Common myeloid progenitor, CD34-positive (primary cell): ENCODE data around the gene CEP41.

Source experiments
- CTCF ChIA-PET: fragments of 350-600 bp; sonication (Branson Sonifier 250); formaldehyde crosslinking; loops from one replicate; lab custom pipeline; 2021; ENCODE audit warnings: antibody characterized with exemption; lab: Charles Lee
- POLR2A ChIA-PET: fragments of 350-600 bp; sonication (Branson Sonifier 250); formaldehyde crosslinking; loops from one replicate; lab custom pipeline; 2021; ENCODE audit warnings: antibody characterized with exemption; lab: Charles Lee
- DNase-seq, 3 donors: peaks; one replicate each; pipeline versions ENCODE4 v3.0.0 to v3.0.0-alpha.2; 2013
- H3K27ac ChIP-seq, 2 experiments: 1 replicate in 1 of 2; 2 replicates in 1 of 2; pipeline ENCODE4 v1.7.0; 2013; ENCODE audit warnings: inconsistent platforms in 2 of 2, low read length in 2 of 2, mild to moderate bottlenecking in 2 of 2, low read depth in 1 of 2, moderate library complexity in 1 of 2; ENCODE audit not compliant: severe bottlenecking in 2 of 2, insufficient read depth in 1 of 2, poor library complexity in 1 of 2
- H3K27me3 ChIP-seq, 5 experiments: replicated peaks in 2 of 5; 1 replicate in 3 of 5; 2 replicates in 2 of 5; pipeline versions ENCODE4 v1.6.1 to v1.7.0; 2013; ENCODE audit warnings: low read length in 4 of 5, mild to moderate bottlenecking in 2 of 5, moderate library complexity in 2 of 5, inconsistent platforms in 1 of 5; ENCODE audit not compliant: insufficient read depth in 5 of 5, control insufficient read depth in 4 of 5
- H3K36me3 ChIP-seq, 4 experiments: 1 replicate in 2 of 4; 2 replicates in 2 of 4; pipeline versions ENCODE4 v1.6.1 to v1.7.0; 2013; ENCODE audit warnings: low read length in 3 of 4, control low read depth in 1 of 4, mild to moderate bottlenecking in 1 of 4; ENCODE audit not compliant: control insufficient read depth in 4 of 4, insufficient read depth in 4 of 4
- H3K4me1 ChIP-seq, 4 experiments: 1 replicate in 3 of 4; 2 replicates in 1 of 4; pipeline versions ENCODE4 v1.6.1 to v1.7.1; 2013; ENCODE audit warnings: low read length in 3 of 4, mild to moderate bottlenecking in 3 of 4, control low read depth in 1 of 4, inconsistent platforms in 1 of 4, moderate library complexity in 1 of 4; ENCODE audit not compliant: control insufficient read depth in 4 of 4, insufficient read depth in 4 of 4; ENCODE audit errors: control extremely low read depth in 1 of 4
- H3K4me3 ChIP-seq, 7 experiments: 1 replicate in 4 of 7; 2 replicates in 3 of 7; pipeline versions ENCODE4 v1.5.1 to v1.7.0; 2013; ENCODE audit warnings: mild to moderate bottlenecking in 7 of 7, low read length in 6 of 7, moderate library complexity in 6 of 7, inconsistent platforms in 2 of 7, low read depth in 2 of 7, control low read depth in 1 of 7; ENCODE audit not compliant: insufficient read depth in 4 of 7, control insufficient read depth in 1 of 7; ENCODE audit errors: extremely low read depth in 1 of 7
- H3K9me3 ChIP-seq, 5 experiments: 1 replicate in 4 of 5; 2 replicates in 1 of 5; pipeline versions ENCODE4 v1.6.1 to v1.7.1; 2013; ENCODE audit warnings: low read length in 4 of 5, mild to moderate bottlenecking in 2 of 5, inconsistent platforms in 1 of 5, low read depth in 1 of 5, moderate library complexity in 1 of 5; ENCODE audit not compliant: control insufficient read depth in 4 of 5, insufficient read depth in 2 of 5; ENCODE audit errors: control extremely low read depth in 1 of 5
- WGBS: methylation state at CpG from one replicate; pipeline ENCODE4 v1.1.5; 2013; ENCODE audit not compliant: insufficient coverage; 5-methylcytosine and 5-hydroxymethylcytosine counted together

CEP41 gene

DNA sequence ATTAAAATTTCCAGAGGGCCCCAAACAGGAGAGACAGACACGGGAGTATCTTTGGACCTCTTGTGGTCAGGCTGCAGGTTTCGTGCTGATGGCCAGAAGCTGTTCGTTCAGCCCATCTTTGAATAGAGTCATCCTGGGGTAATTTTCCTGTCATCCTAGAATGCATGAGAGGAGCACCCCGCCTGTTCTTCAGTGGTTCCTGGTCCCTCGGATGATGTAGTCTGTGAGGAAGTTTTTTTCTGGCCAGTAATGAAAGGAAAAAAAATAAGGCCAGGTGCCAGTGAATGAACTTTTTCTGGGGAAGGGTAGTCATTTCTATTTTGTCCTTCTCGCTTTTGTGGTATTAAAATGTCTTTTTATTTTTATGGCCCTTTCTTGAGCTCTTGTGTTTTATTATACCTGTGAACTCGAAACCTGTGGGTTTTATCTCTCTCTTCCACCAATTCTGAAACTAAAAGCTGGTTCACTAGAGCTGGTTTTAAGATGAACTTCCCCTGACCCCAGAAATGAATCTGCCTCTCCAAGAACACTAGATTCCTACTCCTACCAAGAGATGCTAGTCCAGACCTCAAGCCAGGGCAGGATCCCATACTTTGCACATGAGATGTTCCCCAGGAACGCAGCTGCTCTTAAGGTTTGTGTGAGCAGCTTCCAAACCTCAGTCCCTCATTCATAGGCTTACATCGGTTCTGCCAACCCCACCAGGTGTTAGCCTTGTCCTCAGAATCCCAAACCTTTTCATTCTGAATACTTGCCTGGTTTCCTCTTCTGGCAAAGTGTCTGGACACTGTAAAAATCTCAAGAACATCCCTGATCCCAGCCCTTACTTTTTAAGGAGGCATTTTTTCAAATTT is 35.7 kb upstream of the CEP41 start:
- peak in 1 of 3 donors; percentile 31 for DNase-seq
- H3K9me3 ChIP-seq = peaks cover 0 to 2% (median 0%) of the 10 kb centered on the region in 5 experiments
- POLR2A ChIA-PET = no interaction called here
- no peaks in the 10 kb centered on the region for H3K36me3 ChIP-seq
- 74% methylated on average over 7 of the region's 9 CpGs for WGBS
- no peak overlapping the region for H3K27ac ChIP-seq
- H3K4me3 ChIP-seq = no peak overlapping the region
- no peaks in the 10 kb centered on the region for H3K27me3 ChIP-seq
- peaks cover 11 to 50% (median 29%) of the 10 kb centered on the region in 4 experiments for H3K4me1 ChIP-seq
- CTCF ChIA-PET = interaction anchor here (2.5 kb wide), 1 partner anchor 11 kb away, joined by 15 read pairs; no protein-coding TSS in a partner anchor

DNA sequence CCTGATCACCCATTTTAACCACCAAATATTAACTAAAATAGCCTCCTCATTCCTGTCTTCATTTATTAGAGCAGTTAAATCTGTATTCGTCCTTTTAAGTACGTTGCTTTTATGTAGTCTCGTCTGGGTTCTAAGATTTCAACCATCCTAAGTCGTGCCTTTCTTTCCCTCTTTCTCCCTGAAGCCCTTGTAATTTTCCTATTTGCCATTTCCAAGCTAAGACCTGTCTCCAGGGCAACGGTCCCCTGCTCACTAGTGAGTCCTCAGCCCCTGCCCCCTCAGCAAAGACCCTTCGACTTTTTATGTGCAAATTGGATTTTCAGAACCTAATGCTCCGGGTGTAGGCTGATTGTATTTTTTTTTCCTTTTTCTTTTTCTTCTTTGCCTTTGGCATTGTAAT is 35.0 kb upstream of the CEP41 start:
- 96% methylated on average over 6 of the region's 7 CpGs for WGBS
- Histone ChIP-seq H3K27ac (no peak overlapping the region), H3K4me3 (no peak overlapping the region), H3K27me3 (no peaks in the 10 kb centered on the region), H3K36me3 (no peaks in the 10 kb centered on the region), H3K9me3 (peaks cover 0 to 2% (median 0%) of the 10 kb centered on the region in 5 experiments), H3K4me1 (peaks cover 11 to 53% (median 29%) of the 10 kb centered on the region in 4 experiments)
- POLR2A ChIA-PET = no interaction called here
- CTCF ChIA-PET = interaction anchor here (2.5 to 3.3 kb wide), 2 partner anchors 8 to 12 kb away, joined by 15 to 24 read pairs; no protein-coding TSS in a partner anchor
- no peak for DNase-seq

DNA sequence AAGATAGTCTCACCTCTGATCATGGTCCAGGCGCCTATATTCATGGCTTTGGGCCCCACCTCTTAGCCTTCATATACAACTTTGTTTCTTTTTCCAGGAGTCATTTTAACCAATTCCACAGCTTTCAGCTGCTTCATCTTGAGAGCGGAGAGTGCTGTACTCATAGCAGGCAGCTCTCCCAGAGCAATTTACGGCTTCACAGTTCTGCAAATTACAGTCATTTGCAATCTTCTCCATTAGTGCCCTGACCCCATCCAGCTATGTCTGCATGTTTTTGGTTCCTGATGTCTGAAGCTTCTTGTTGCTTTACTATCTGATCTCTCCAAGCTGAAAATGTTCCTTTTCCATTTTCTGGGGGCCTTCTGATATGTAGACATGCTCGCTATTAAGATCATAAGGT is 33.1 kb upstream of the CEP41 start:
- CTCF ChIA-PET = interaction anchor here (0.9 to 3.3 kb wide), 7 partner anchors 10 to 269 kb away, joined by 3 to 24 read pairs (median 3); partner anchors contain the start of gene TMEM209

DNA sequence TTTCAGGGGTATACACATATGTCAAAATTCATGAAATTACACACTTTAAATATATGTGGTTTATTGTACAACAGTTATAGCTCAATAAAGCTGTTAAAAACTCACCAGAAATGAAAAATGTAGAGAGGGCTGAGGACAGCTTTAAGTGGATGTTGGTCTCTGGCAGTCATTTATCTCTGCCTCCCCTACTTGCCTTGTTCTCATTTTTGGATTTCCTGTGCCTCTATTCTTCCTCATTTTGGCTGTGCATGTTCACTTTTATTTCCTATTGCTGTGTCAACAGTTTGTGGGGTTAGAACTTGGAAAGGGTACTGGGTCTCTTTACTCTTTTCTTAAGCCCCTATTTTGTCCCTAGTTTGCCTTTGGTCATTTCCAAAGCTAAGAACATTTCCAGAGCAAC is 32.5 kb upstream of the CEP41 start:
- ChIA-PET CTCF (interaction anchor here (0.9 to 3.3 kb wide), 7 partner anchors 10 to 268 kb away, joined by 3 to 24 read pairs (median 3); partner anchors contain the start of gene TMEM209), POLR2A (interaction anchor here (0.6 to 1.0 kb wide), 3 partner anchors 9 to 79 kb away, joined by 3 read pairs; partner anchors contain the start of gene CEP41)
- H3K4me1 ChIP-seq = peaks cover 11 to 60% (median 33%) of the 10 kb centered on the region in 4 experiments

More for the DNA sequence above, 33.1 kb upstream of the CEP41 start:
- peaks cover 0 to 2% (median 0%) of the 10 kb centered on the region in 5 experiments for H3K9me3 ChIP-seq
- H3K4me3 ChIP-seq = peak overlapping the region in 3 of 7 experiments; percentile 14 to 43 (median 22)
- peak in 2 of 3 donors; percentile 45 to 62 for DNase-seq
- WGBS = 9% methylated on average over 3 of the region's 4 CpGs
- POLR2A ChIA-PET = interaction anchor here (1.0 kb wide), 1 partner anchor 79 kb away, joined by 3 read pairs; no protein-coding TSS in a partner anchor
- peaks cover 11 to 60% (median 33%) of the 10 kb centered on the region in 4 experiments for H3K4me1 ChIP-seq
- H3K27me3 ChIP-seq = no peaks in the 10 kb centered on the region
- no peaks in the 10 kb centered on the region for H3K36me3 ChIP-seq
- H3K27ac ChIP-seq = peak overlapping the region in 1 of 2 experiments; percentile 41

DNA sequence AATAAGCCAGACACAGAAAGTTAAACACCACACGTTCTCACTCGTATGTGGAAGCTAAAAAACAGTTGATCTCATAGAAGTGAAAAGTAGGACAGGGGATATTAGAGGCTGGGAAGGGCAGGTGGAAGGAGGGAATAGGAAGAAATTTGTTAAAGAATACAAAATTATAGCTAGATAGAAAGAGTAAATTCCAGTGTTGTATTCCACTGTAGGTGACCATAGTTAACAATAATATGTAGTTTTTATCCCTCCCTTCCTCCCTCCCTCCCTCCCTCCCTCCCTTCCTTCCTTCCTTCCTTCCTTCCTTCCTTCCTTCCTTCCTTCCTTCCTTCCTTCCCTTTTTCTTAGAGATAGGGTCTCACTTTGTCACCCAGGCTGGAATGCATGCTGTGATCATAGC is 31.2 kb upstream of the CEP41 start:
- CTCF ChIA-PET = interaction anchor here (0.9 to 1.2 kb wide), 4 partner anchors 9 to 22 kb away, joined by 3 to 6 read pairs (median 4); no protein-coding TSS in a partner anchor
- POLR2A ChIA-PET = interaction anchor here (0.7 kb wide), 2 partner anchors 8 to 9 kb away, joined by 3 read pairs; no protein-coding TSS in a partner anchor
- no peaks in the 10 kb centered on the region for H3K9me3 ChIP-seq
- DNase-seq = no peak
- H3K4me3 ChIP-seq = no peak overlapping the region
- H3K27me3 ChIP-seq = no peaks in the 10 kb centered on the region
- 100% methylated on average over 2 of the region's 2 CpGs for WGBS
- H3K27ac ChIP-seq = no peak overlapping the region
- peaks cover 11 to 54% (median 33%) of the 10 kb centered on the region in 4 experiments for H3K4me1 ChIP-seq
- no peaks in the 10 kb centered on the region for H3K36me3 ChIP-seq

More for the DNA sequence above, 32.5 kb upstream of the CEP41 start:
- Histone ChIP-seq H3K36me3 (no peaks in the 10 kb centered on the region), H3K27me3 (no peaks in the 10 kb centered on the region), H3K4me3 (peak overlapping the region in 2 of 7 experiments; percentile 14 to 43), H3K27ac (peak overlapping the region in 1 of 2 experiments; percentile 41), H3K9me3 (peaks cover 0 to under 1% (median 0%) of the 10 kb centered on the region in 5 experiments)
- peak; percentile 52 to 83 (median 67) for DNase-seq

DNA sequence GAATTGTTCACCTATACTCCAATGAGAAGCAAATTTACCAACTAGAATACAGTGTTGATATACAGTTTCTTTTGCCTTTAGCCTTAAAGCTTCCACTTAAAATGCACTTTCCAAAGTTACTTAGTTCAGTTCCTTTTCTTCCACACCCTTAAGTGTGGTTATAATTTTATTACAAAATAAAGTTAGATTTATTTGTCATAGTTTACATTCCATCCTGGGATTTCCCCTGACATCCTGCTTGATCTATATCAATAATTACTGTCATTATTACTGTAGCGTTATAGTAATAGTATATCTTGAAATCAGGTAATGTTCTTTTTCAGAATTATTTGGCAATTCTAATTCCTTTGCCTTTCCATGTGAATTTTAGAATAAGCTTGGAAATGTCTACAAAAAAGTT is 27.8 kb upstream of the CEP41 start:
- H3K36me3 ChIP-seq = no peaks in the 10 kb centered on the region
- ChIA-PET CTCF (interaction anchor here (0.6 to 0.7 kb wide), 2 partner anchors 16 to 165 kb away, joined by 3 read pairs; no protein-coding TSS in a partner anchor), POLR2A (no interaction called here)
- H3K4me3 ChIP-seq = no peak overlapping the region
- no peak overlapping the region for H3K27ac ChIP-seq
- H3K9me3 ChIP-seq = no peaks in the 10 kb centered on the region
- H3K4me1 ChIP-seq = peaks cover 2 to 27% (median 17%) of the 10 kb centered on the region in 4 experiments
- no peaks in the 10 kb centered on the region for H3K27me3 ChIP-seq
- DNase-seq = no peak
- no CpG with 5 or more reads among the region's 1 CpG for WGBS
